GM12878 (cell line): Measurements from ENCODE around the gene SLC28A2. TPM values are rescaled to one million over a fixed set of nuclear protein-coding genes. Genes with fewer than 3 reads are reported as not detected.

ENCODE experiments used
- ATF2 ChIP-seq: IDR thresholded peaks from 2 replicates; pipeline ENCODE4 v1.6.1; 2012; ENCODE audit warnings: low read length, inconsistent platforms
- ATF7 ChIP-seq: fragments of 450-650 bp; IDR thresholded peaks from 2 replicates; pipeline ENCODE4 v1.6.1; 2016; ENCODE audit warnings: low read depth, mild to moderate bottlenecking
- BCLAF1 ChIP-seq: fragments of 450-650 bp; IDR thresholded peaks from 2 replicates; pipeline ENCODE4 v1.6.1; 2017; ENCODE audit warnings: antibody characterized with exemption, mild to moderate bottlenecking, moderate library complexity
- E2F4 ChIP-seq: IDR thresholded peaks from 2 replicates; pipeline ENCODE4 v1.6.1; 2012; ENCODE audit warnings: low read depth, low read length, improper control_type of control experiment
- IKZF1 ChIP-seq: fragments of 450-650 bp; conservative IDR thresholded peaks from 2 replicates; pipeline ENCODE4 v1.6.1; 2017; ENCODE audit warnings: antibody characterized with exemption, mild to moderate bottlenecking
- KLF5 ChIP-seq: fragments of 450-650 bp; IDR thresholded peaks from 2 replicates; pipeline ENCODE4 v1.6.1; 2014; ENCODE audit warnings: mild to moderate bottlenecking; ENCODE audit not compliant: partially characterized antibody
- LARP7 ChIP-seq: fragments of 450-650 bp; IDR thresholded peaks from 2 replicates; pipeline ENCODE4 v1.6.1; 2017; ENCODE audit warnings: mild to moderate bottlenecking
- MYC ChIP-seq: IDR thresholded peaks from 2 replicates; pipeline ENCODE4 v1.6.1; 2011; ENCODE audit warnings: mild to moderate bottlenecking, low read length, moderate library complexity, inconsistent platforms; ENCODE audit not compliant: insufficient read depth, insufficient replicate concordance, insufficient read length, severe bottlenecking
- NR2C2 ChIP-seq: IDR thresholded peaks from 2 replicates; pipeline ENCODE4 v1.6.1; 2011; ENCODE audit warnings: borderline replicate concordance, low read depth; ENCODE audit not compliant: control insufficient read depth, insufficient read length
- NR2F1 ChIP-seq: fragments of 450-650 bp; conservative IDR thresholded peaks from 2 replicates; pipeline ENCODE4 v1.6.1; 2017; ENCODE audit warnings: mild to moderate bottlenecking
- POLR2A ChIP-seq: IDR thresholded peaks from 2 replicates; pipeline ENCODE4 v1.6.1; 2011; ENCODE audit warnings: low read depth, mild to moderate bottlenecking, low read length
- POLR2AphosphoS5 ChIP-seq: IDR thresholded peaks from 2 replicates; pipeline ENCODE4 v1.6.1; 2011; ENCODE audit warnings: mild to moderate bottlenecking, low read length, inconsistent platforms
- POU2F2 ChIP-seq: IDR thresholded peaks from 3 replicates; pipeline ENCODE4 v1.6.1; 2011; ENCODE audit warnings: low read depth, mild to moderate bottlenecking, low read length, borderline replicate concordance
- RAD21 ChIP-seq: IDR thresholded peaks from 2 replicates; pipeline ENCODE4 v1.6.1; 2011; ENCODE audit warnings: mild to moderate bottlenecking, low read depth, low read length, moderate library complexity; ENCODE audit not compliant: insufficient read depth
- RB1 ChIP-seq: fragments of 450-650 bp; formaldehyde crosslinking; IDR thresholded peaks from 2 replicates; pipeline ENCODE4 v1.6.1; 2017; ENCODE audit warnings: mild to moderate bottlenecking, borderline replicate concordance
- SMAD1 ChIP-seq: fragments of 450-650 bp; IDR thresholded peaks from 2 replicates; pipeline ENCODE4 v1.6.1; 2018; ENCODE audit warnings: mild to moderate bottlenecking, low read depth; ENCODE audit not compliant: partially characterized antibody
- SMAD5 ChIP-seq: IDR thresholded peaks from 2 replicates; pipeline ENCODE4 v1.6.1; 2016; ENCODE audit warnings: antibody characterized with exemption, low read depth
- SREBF1 ChIP-seq: IDR thresholded peaks from 2 replicates; pipeline ENCODE4 v1.6.1; 2012; ENCODE audit warnings: mild to moderate bottlenecking, low read length
- TAF1 ChIP-seq: IDR thresholded peaks from 2 replicates; pipeline ENCODE4 v1.6.1; 2011; ENCODE audit warnings: mild to moderate bottlenecking, low read depth, low read length, borderline replicate concordance
- USF2 ChIP-seq: IDR thresholded peaks from 2 replicates; pipeline ENCODE4 v1.6.1; 2011; ENCODE audit warnings: low read depth, low read length, improper control_type of control experiment, borderline replicate concordance
- ZBTB33 ChIP-seq: fragments of 450-650 bp; IDR thresholded peaks from 2 replicates; pipeline ENCODE4 v1.6.1; 2017; ENCODE audit warnings: mild to moderate bottlenecking
- ZNF274 ChIP-seq: IDR thresholded peaks from one replicate; pipeline ENCODE4 v1.8.0; 2011; ENCODE audit not compliant: insufficient read length, insufficient read depth
- ZNF384 ChIP-seq: IDR thresholded peaks from 2 replicates; pipeline ENCODE4 v1.6.1; 2012; ENCODE audit warnings: low read depth, mild to moderate bottlenecking, low read length, improper control_type of control experiment, borderline replicate concordance
- ZSCAN29 ChIP-seq: fragments of 450-650 bp; IDR thresholded peaks from 2 replicates; pipeline ENCODE4 v1.6.1; 2017; ENCODE audit warnings: mild to moderate bottlenecking, moderate library complexity
- polyA plus RNA-seq, 11 experiments: library from polyadenylated mRNA; depleted of rRNA in 4 of 11; unstranded in 6 of 11; stranded (reverse) in 5 of 11; fragments of >200 nt; fragmentation: Nextera tagmentation in 4 of 11; fragmentation: Illumina TruSeq in 1 of 11; extraction: Ambion mirVana in 4 of 11; extraction: Trizol in 1 of 11; gene quantifications; 1 replicate in 1 of 11; 2 replicates in 10 of 11; pipeline versions ENCODE4 v1.2.1 to v1.2.3, GENCODE V29; 2011 to 2016; ENCODE audit warnings: inconsistent platforms in 2 of 11, missing spikeins in 2 of 11, low read depth in 1 of 11
- total RNA-seq, 4 experiments: library from RNA; depleted of rRNA in 3 of 4; stranded (reverse); fragments of >200 nt in 3 of 4; fragmentation: Illumina TruSeq in 1 of 4; extraction: Trizol in 1 of 4; gene quantifications; 2 replicates each; pipeline versions ENCODE4 v1.2.1 to v1.2.3, GENCODE V29; 2013 to 2021

SLC28A2 gene
- total and polyA plus RNA-seq, 10 of the 15 experiments (the other 5 are each of a cell fraction or from before 2014, with no cell fraction given) = 0.02 to 0.21 (median 0.14) TPM; not detected in 6

- TF ChIP-seq BCLAF1 = no peak
- no peak for TF ChIP-seq ATF2
- no peak for TF ChIP-seq RB1
- TF ChIP-seq SREBF1 = no peak
- TF ChIP-seq RAD21 = no peak
- TF ChIP-seq POLR2AphosphoS5 = peak; percentile 92
- TF ChIP-seq IKZF1 = no peak
- TF ChIP-seq E2F4 = no peak
- no peak for TF ChIP-seq MYC
- TF ChIP-seq SMAD1 = peak; percentile 12
- no peak for TF ChIP-seq NR2C2
- peak; percentile 67; the same call in 1 of the 3 replicates for TF ChIP-seq POU2F2
- no peak for TF ChIP-seq ATF7
- no peak for TF ChIP-seq ZNF274
- TF ChIP-seq KLF5 = peak; percentile 81
- no peak for TF ChIP-seq SMAD5
- peak; percentile 87 for TF ChIP-seq TAF1
- no peak for TF ChIP-seq NR2F1
- TF ChIP-seq ZBTB33 = no peak
- peak; percentile 69 for TF ChIP-seq ZSCAN29
- no peak for TF ChIP-seq ZNF384
- TF ChIP-seq LARP7 = no peak
- TF ChIP-seq POLR2A = peak; percentile 91
- TF ChIP-seq USF2 = no peak
Measured at GRCh38 chr15:45279024-45279698, 27.1 kb downstream of the SLC28A2 start (continued).
